NB4 (cell line): ENCODE results near the gene CCDC15.
A peak's percentile ranks its signal among the peaks of the same experiment; 100 is the strongest.
"Not testable (repeated sequence)": the region's sequence is repeated elsewhere in the genome, so short reads cannot be mapped to it uniquely, and the experiment has no call there.

Experiments
- DNase-seq: peaks from one replicate; pipeline ENCODE4 v3.0.0; 2010; ENCODE audit warnings: low read depth
- H3K4me3 ChIP-seq: one replicate; pipeline ENCODE4 v1.5.1; 2011; ENCODE audit warnings: mild to moderate bottlenecking, low read depth, low read length, moderate library complexity
- MYC ChIP-seq: IDR thresholded peaks from 2 replicates; pipeline ENCODE4 v1.6.1; 2011; ENCODE audit warnings: low read depth, low read length
- POLR2A ChIP-seq: IDR thresholded peaks from 2 replicates; pipeline ENCODE4 v1.6.1; 2011; ENCODE audit warnings: mild to moderate bottlenecking; ENCODE audit not compliant: insufficient read length; ENCODE audit errors: extremely low read depth
- TF ChIP-seq, protein P1 (sequence below): IDR thresholded peaks from 2 replicates; pipeline ENCODE4 v1.6.1; 2011; ENCODE audit warnings: low read depth, low read length
- TF ChIP-seq, protein P2 (sequence below): IDR thresholded peaks from one replicate; pipeline ENCODE4 v1.5.1; 2012; ENCODE audit warnings: low read depth, low read length

CCDC15 gene

DNA sequence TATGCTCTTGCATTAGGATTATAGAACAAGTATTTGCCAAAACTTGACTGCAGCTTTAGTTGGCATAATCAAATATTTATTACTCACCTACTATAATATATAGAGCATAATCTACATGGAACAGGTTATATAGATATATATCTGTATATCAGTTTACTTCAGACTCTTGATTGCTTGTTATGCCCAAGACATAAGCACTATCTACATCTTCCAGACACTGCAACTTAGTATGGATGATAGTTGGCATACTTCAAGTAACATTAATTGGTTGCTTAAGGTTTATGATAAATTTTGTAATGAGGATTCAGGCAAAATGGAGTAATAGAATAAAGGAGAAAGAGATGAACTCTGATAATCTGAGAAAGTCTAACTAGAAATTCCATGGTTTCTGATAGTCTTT lies 1.0 kb downstream of the CCDC15 start:
- no peak for DNase-seq
- TF ChIP-seq MYC: no peak
- TF ChIP-seq POLR2A: no peak
- TF ChIP-seq, protein P1, sequence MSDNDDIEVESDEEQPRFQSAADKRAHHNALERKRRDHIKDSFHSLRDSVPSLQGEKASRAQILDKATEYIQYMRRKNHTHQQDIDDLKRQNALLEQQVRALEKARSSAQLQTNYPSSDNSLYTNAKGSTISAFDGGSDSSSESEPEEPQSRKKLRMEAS: no peak
- TF ChIP-seq, protein P2, sequence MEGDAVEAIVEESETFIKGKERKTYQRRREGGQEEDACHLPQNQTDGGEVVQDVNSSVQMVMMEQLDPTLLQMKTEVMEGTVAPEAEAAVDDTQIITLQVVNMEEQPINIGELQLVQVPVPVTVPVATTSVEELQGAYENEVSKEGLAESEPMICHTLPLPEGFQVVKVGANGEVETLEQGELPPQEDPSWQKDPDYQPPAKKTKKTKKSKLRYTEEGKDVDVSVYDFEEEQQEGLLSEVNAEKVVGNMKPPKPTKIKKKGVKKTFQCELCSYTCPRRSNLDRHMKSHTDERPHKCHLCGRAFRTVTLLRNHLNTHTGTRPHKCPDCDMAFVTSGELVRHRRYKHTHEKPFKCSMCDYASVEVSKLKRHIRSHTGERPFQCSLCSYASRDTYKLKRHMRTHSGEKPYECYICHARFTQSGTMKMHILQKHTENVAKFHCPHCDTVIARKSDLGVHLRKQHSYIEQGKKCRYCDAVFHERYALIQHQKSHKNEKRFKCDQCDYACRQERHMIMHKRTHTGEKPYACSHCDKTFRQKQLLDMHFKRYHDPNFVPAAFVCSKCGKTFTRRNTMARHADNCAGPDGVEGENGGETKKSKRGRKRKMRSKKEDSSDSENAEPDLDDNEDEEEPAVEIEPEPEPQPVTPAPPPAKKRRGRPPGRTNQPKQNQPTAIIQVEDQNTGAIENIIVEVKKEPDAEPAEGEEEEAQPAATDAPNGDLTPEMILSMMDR: no peak
- H3K4me3 ChIP-seq: peak overlapping the region; percentile 74

DNA sequence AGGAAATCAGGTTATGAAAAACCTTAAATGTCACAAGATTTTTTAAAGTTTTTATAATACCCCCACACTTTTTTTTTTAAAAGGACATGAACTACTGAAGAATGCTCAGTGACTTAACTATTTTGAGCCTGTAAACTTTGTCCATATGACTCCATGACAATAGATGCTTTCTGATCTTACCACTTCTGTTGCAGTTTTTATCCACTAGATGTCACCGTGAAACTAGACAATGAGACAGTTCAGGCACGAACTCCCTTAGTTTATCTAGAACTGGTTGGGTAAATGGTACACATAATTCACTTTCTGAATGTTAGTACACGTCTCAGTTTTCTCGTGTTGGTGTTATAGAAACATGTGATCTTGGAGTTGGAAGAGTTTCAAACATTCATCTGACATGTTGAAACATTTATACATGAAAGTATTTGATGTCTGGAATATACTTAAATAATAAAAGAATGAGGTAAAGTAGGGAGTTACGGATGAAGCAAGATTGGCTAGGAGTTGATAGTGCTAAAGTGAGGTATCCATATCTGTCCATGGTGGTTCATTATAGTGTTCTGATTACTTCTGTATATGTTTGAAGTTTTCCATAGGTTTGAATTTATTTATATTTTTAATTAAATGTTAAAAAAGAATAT lies 8.1 kb downstream of the CCDC15 start:
- peak; percentile 82 for DNase-seq
- no peak overlapping the region for H3K4me3 ChIP-seq
- TF ChIP-seq MYC: no peak
- TF ChIP-seq, protein P1: no peak
- no peak for TF ChIP-seq POLR2A
- TF ChIP-seq, protein P2: peak; percentile 66

- H3K4me3 ChIP-seq, DNase-seq: not testable (repeated sequence)
Measured at GRCh38 chr11:124968197-124968596, 14.2 kb downstream of the CCDC15 start.

DNA sequence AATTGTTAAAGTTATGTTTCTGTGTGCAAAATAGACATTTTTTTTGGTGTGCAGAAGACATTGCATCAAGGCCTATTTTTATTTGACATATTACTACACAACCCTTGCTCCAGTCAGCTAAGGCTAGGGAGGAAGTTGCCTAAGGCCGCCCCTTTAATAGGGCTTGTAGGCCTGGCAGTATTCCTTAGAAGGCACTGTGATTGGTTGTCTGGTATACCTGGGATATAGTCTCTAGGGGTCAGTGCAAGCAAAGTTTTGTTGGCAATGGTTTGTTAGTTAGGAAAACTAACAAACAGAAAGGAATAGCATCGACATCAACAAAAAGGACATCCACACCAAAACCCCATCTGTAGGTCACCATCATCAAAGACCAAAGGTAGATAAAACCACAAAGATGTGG lies 16.9 kb downstream of the CCDC15 start:
- DNase-seq: peak; percentile 51
- H3K4me3 ChIP-seq: no peak overlapping the region
- TF ChIP-seq, protein P2: no peak
- TF ChIP-seq MYC (no peak), POLR2A (no peak)
- TF ChIP-seq, protein P1: no peak

DNA sequence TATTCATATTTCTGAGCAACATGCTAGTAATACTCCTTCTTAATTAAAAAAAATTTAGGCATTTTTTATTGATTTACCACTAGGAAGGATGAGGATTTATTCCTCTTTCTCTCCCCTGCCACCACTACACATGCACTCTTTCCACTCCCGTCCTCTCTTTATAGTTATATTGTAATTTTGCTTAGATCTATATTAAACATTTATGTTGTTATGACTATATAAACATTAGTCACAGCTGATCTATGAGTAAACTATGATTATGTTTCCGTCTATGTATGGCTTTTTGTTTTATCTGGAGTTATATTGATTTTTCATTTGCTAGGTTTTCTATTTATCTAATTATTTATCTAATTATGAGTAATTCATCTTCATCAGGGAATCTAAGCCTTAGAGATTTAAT lies 17.8 kb downstream of the CCDC15 start:
- no peak for DNase-seq
- TF ChIP-seq, protein P2: no peak
- no peak for TF ChIP-seq POLR2A
- TF ChIP-seq, protein P1: no peak
- TF ChIP-seq MYC: no peak
- H3K4me3 ChIP-seq: no peak overlapping the region

- no peak overlapping the region for H3K4me3 ChIP-seq
- no peak for DNase-seq
- TF ChIP-seq, protein P1: no peak
- TF ChIP-seq POLR2A (no peak), MYC (no peak)
- TF ChIP-seq, protein P2: no peak
Measured at GRCh38 chr11:124976531-124976930, 22.5 kb downstream of the CCDC15 start.
